Measurements from ENCODE around the gene USP43. TPM values are rescaled to one million over a fixed set of nuclear protein-coding genes. Genes with fewer than 3 reads are reported as not detected.
A peak's percentile ranks its signal among the peaks of the same experiment; 100 is the strongest.

Gene USP43
- total and polyA plus RNA-seq, 8 donors = 2.9 to 6.2 (median 4.1) TPM

- no peak overlapping the region for H3K4me3 ChIP-seq
- no peaks in the 10 kb centered on the region for H3K27me3 ChIP-seq
- ATAC-seq = no peak
- no peaks in the 10 kb centered on the region for H3K4me1 ChIP-seq
- no peaks in the 10 kb centered on the region for H3K36me3 ChIP-seq
- intact Hi-C loops (cut with DNase I) = no loop called here
- no peaks in the 10 kb centered on the region for H3K9me3 ChIP-seq
- no peak for TF ChIP-seq CTCF (IDR thresholded peaks at IDR 0.05)
- no peak overlapping the region for H3K27ac ChIP-seq
- no peak for DNase-seq
These were observed 81.0 kb downstream of the USP43 start for GRCh38 chr17:9726291-9726690.

GRCh38 chr17:9728005-9728404 lies 82.7 kb downstream of the USP43 start:
- ATAC-seq (no peak), DNase-seq (no peak)
- intact Hi-C loops (cut with DNase I) = no loop called here
- no peak for TF ChIP-seq CTCF (IDR thresholded peaks at IDR 0.05)
- no peaks in the 10 kb centered on the region for H3K4me1 ChIP-seq
- no peaks in the 10 kb centered on the region for H3K27me3 ChIP-seq
- H3K27ac ChIP-seq = no peak overlapping the region
- no peak overlapping the region for H3K4me3 ChIP-seq
- no peaks in the 10 kb centered on the region for H3K9me3 ChIP-seq
- no peaks in the 10 kb centered on the region for H3K36me3 ChIP-seq

GRCh38 chr17:9728564-9728963 lies 83.2 kb downstream of the USP43 start:
- Histone ChIP-seq H3K4me1 (no peaks in the 10 kb centered on the region), H3K9me3 (no peaks in the 10 kb centered on the region), H3K27ac (no peak overlapping the region), H3K4me3 (no peak overlapping the region), H3K27me3 (no peaks in the 10 kb centered on the region), H3K36me3 (no peaks in the 10 kb centered on the region)
- no peak for DNase-seq
- TF ChIP-seq CTCF (IDR thresholded peaks at IDR 0.05) = no peak
- intact Hi-C loops (cut with DNase I) = no loop called here
- no peak for ATAC-seq

- TF ChIP-seq CTCF (IDR thresholded peaks at IDR 0.05) = peak; percentile 85 to 91
- H3K4me1 ChIP-seq = no peaks in the 10 kb centered on the region
- ATAC-seq (peak; percentile 92), DNase-seq (peak in 2 of 4 donors; percentile 56 to 68)
- H3K4me3 ChIP-seq = no peak overlapping the region
- intact Hi-C loops (cut with DNase I) = no loop called here
- no peaks in the 10 kb centered on the region for H3K36me3 ChIP-seq
- no peaks in the 10 kb centered on the region for H3K27me3 ChIP-seq
- no peak overlapping the region for H3K27ac ChIP-seq
- H3K9me3 ChIP-seq = no peaks in the 10 kb centered on the region
These were observed 83.8 kb downstream of the USP43 start for GRCh38 chr17:9729034-9729650.

- DNase-seq (no peak), ATAC-seq (no peak)
- Histone ChIP-seq H3K27me3 (no peaks in the 10 kb centered on the region), H3K4me3 (no peak overlapping the region), H3K9me3 (no peaks in the 10 kb centered on the region), H3K4me1 (no peaks in the 10 kb centered on the region), H3K36me3 (no peaks in the 10 kb centered on the region), H3K27ac (no peak overlapping the region)
- intact Hi-C loops (cut with DNase I) = no loop called here
- no peak for TF ChIP-seq CTCF (IDR thresholded peaks at IDR 0.05)
These were observed 84.6 kb downstream of the USP43 start for GRCh38 chr17:9729735-9730420.

Measured in left lung (tissue), 10 donors.